Measurements from ENCODE around the gene PCED1A.

The PCED1A gene

DNA sequence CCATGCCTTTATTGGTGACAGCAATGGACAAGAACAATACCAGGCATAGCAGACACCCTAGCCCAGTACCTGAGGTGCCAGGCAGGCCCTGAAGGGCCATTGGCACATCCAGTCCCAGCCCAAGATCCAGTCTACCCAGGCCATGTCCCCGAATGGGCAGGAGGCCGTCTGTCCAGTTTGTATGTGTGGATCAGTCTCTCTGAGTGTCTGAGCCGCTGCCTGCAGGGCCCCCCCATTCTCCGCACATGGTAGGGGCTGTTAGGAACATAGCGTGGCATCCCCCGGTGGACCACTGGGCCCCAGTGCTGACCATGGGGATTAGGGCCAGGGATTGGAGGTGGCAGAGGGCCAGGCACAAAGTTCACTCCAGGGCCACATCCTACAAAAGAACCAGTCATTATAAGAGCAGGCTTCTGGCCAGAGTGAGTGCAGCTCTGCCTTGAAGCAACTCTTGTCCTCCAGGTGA, 5.1 kb downstream of the PCED1A start:
- TF ChIP-seq, protein P1, sequence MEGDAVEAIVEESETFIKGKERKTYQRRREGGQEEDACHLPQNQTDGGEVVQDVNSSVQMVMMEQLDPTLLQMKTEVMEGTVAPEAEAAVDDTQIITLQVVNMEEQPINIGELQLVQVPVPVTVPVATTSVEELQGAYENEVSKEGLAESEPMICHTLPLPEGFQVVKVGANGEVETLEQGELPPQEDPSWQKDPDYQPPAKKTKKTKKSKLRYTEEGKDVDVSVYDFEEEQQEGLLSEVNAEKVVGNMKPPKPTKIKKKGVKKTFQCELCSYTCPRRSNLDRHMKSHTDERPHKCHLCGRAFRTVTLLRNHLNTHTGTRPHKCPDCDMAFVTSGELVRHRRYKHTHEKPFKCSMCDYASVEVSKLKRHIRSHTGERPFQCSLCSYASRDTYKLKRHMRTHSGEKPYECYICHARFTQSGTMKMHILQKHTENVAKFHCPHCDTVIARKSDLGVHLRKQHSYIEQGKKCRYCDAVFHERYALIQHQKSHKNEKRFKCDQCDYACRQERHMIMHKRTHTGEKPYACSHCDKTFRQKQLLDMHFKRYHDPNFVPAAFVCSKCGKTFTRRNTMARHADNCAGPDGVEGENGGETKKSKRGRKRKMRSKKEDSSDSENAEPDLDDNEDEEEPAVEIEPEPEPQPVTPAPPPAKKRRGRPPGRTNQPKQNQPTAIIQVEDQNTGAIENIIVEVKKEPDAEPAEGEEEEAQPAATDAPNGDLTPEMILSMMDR (IDR thresholded peaks at IDR 0.05), result no peak

DNA sequence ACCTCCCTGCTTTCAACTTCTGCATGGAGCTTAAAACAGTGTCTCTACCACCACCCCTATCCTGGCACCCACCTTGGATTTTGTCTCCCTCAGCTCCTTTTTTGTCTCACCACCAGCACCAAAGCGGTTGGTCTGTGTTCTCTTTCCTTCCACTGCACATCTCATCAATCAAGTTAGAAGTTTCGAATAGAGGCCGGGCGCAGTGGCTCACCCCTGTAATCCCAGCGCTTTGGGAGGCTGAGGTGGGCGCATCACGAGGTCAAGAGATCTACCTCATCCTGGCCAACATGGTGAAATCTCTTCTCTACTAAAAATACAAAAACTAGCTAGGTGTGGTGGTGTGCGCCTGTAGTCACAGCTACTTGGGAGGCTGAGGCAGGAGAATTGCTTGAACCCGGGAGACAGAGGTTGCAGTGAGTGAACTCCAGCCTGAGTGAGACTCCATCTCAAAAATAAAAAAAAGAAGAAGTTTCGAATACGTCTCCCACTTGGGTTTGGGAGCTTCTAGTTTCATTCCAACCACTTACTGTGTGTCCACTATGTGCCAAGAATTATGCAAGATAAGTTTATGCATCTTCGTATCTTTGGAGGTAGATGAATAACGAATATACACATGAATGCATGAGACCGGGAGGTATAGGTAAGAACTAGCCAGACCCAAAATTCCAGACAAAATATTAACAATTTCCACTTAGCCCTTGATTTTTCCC, 5.9 kb downstream of the PCED1A start:
- TF ChIP-seq, protein P1 (IDR thresholded peaks at IDR 0.05), result no peak

DNA sequence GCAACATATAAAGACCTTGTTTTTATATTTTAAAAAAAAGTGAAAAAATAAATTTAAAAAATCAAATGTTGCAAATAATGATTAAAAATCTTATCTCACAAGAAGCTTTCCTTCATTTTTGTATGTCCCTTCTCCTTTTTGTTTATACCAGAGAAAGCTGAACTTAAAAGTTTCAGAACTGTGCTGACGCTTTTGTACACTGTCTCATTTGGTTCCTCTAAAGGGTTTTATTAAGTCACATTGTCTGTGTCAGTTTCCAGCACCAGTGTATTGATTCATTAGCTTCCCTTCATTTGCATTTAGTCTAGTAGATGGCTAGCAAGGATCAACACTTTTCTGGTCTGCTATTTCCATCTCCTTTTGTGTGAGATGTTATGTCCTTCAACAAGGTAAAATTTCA, 6.7 kb downstream of the PCED1A start:
- TF ChIP-seq, protein P1 (IDR thresholded peaks at IDR 0.05), result no peak

DNA sequence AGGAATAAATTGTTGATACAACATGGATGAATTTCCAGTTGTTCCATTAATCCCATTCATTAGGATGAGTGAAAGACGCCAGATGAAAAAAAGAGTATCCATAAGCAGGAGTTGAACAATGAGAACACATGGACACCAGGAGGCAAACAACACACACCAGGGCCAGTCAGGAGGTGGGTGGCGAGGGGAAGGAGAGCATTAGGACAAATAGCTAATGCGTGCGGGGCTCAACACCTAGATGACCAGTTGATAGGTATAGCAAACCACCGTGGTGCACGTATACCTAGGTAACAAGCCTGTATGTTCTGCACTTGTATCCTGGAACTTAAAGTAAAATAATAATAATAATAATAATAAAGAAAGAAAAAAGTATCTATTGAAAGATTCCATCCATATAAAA, 11.1 kb downstream of the PCED1A start:
- TF ChIP-seq, protein P1 (IDR thresholded peaks at IDR 0.05), result no peak

DNA sequence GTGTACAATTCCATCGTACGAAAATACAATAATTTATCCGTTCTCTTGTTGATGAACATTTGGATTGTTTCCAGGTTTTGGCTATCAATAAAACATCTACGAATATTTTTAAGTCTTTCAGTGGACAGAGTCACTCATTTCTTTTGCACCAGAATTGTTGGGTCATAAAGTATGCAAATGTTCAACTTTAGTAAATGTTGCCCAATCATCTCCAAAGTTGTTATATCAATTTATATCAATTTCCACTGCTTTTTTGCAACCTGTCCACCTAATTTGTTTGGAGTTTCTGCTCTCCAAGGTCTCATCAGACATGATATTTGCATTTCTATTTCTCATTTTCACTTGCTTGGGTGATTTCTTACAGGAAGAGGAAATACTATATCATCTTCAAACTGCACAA, 13.8 kb downstream of the PCED1A start:
- TF ChIP-seq, protein P1 (IDR thresholded peaks at IDR 0.05), result no peak

DNA sequence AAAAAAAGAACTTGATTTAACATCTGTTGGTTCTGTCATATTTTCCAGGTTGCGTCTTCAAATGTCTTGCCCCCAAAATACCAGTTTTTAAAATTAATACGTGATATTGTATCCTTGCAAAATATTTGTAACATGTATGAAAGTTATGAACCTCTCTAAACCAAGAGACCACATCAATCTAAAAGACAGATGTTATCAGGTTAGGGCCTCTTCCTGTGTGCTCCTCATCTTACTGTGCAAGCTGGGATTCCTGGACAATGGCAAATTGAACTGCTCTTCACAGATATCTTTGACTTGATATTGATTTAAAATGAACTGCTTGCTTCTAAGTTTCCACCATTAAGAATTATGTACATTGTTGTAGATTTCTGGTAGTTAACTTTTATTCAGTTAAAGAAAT, 14.7 kb downstream of the PCED1A start:
- TF ChIP-seq, protein P1 (IDR thresholded peaks at IDR 0.05), result no peak

DNA sequence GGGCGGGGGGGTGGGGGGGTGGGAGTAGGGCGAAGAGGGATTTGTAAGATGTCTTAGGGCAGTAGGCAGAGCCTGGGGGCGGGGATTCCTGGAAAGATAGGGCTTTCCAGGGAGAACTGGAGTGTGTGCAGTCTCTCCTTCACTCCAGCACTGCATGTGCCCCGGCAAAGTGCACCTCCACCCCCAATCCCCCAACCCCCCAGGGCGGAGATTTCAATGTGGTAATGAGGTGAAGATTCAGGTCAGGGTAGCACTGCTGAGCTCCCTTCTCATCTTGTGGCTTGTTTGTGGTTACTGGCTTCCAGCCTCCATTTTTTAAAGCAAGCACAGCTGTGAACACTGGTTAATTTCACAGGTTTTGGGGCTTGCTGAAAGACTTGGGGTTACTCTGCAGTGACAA, 18.4 kb downstream of the PCED1A start:
- TF ChIP-seq, protein P1 (IDR thresholded peaks at IDR 0.05), result no peak

Measured in LNCAP (cell line).